GM18508 (cell line): ENCODE measurements around the gene TM4SF1.

ENCODE experiments used
- ATAC-seq: cut with Tn5 transposase; IDR thresholded peaks from one replicate; pipeline ENCODE4 v1.9.1; 2021; ENCODE audit warnings: moderate number of reproducible peaks; ENCODE audit not compliant: insufficient read depth, unreplicated experiment

Gene TM4SF1

GRCh38 chr3:149376718-149377407 lies 586 bp downstream of the TM4SF1 start:
- no peak for ATAC-seq

- ATAC-seq, result no peak
These were observed 1.8 kb downstream of the TM4SF1 start for GRCh38 chr3:149375501-149376196.

- no peak for ATAC-seq
These were observed 2.5 kb downstream of the TM4SF1 start for GRCh38 chr3:149374793-149375500.

GRCh38 chr3:149374391-149374790 lies 3.1 kb downstream of the TM4SF1 start:
- no peak for ATAC-seq

- no peak for ATAC-seq
These were observed 4.0 kb downstream of the TM4SF1 start for GRCh38 chr3:149373235-149374125.

GRCh38 chr3:149371723-149372114 lies 5.7 kb downstream of the TM4SF1 start:
- ATAC-seq, result no peak

GRCh38 chr3:149371001-149371722 lies 6.3 kb downstream of the TM4SF1 start:
- no peak for ATAC-seq

GRCh38 chr3:149369991-149370866 lies 7.2 kb downstream of the TM4SF1 start:
- ATAC-seq, result no peak

- no peak for ATAC-seq
These were observed 8.6 kb downstream of the TM4SF1 start for GRCh38 chr3:149368674-149369497.

GRCh38 chr3:149368201-149368673 lies 9.2 kb downstream of the TM4SF1 start:
- no peak for ATAC-seq

GRCh38 chr3:149366941-149367840 lies 10.3 kb downstream of the TM4SF1 start:
- ATAC-seq, result no peak

GRCh38 chr3:149366031-149366430 lies 11.4 kb downstream of the TM4SF1 start:
- no peak for ATAC-seq

- ATAC-seq, result no peak
These were observed 12.8 kb downstream of the TM4SF1 start for GRCh38 chr3:149364624-149365023.

- no peak for ATAC-seq
These were observed 14.4 kb downstream of the TM4SF1 start for GRCh38 chr3:149363053-149363452.

- ATAC-seq, result no peak
These were observed 15.1 kb downstream of the TM4SF1 start for GRCh38 chr3:149362366-149362765.

GRCh38 chr3:149356630-149357029 lies 20.8 kb downstream of the TM4SF1 start:
- ATAC-seq, result no peak

GRCh38 chr3:149356044-149356592 lies 21.3 kb downstream of the TM4SF1 start:
- no peak for ATAC-seq
